Body of pancreas (tissue), 4 donors: ENCODE results near the gene ZNF532. TPM values are rescaled to one million over a fixed set of nuclear protein-coding genes. Genes with fewer than 3 reads are reported as not detected.

Experiments used
- ATAC-seq: fragments of 150-250 bp; one replicate; pipeline ENCODE4 v1.9.1; 2016
- DNase-seq, 4 donors: peaks; one replicate each; pipeline ENCODE4 v3.0.0-alpha.2; 2019
- H3K27ac ChIP-seq, 4 donors: fragments of 200-600 bp; sonication (generic); 1 replicate in 3 of 4; 2 replicates in 1 of 4; pipeline versions ENCODE4 v1.5.1 to v1.6.1; 2016 to 2019; ENCODE audit warnings: mild to moderate bottlenecking in 1 of 4, mixed read lengths in 1 of 4, moderate library complexity in 1 of 4
- H3K27me3 ChIP-seq, 2 donors: fragments of 200-600 bp; sonication (generic); one replicate each; pipeline ENCODE4 v1.6.0; 2016; ENCODE audit warnings: mild to moderate bottlenecking in 1 of 2
- H3K36me3 ChIP-seq, 2 donors: fragments of 200-600 bp; sonication (generic); replicated peaks in 1 of 2; 2 replicates each; pipeline ENCODE4 v1.5.1; 2016; ENCODE audit warnings: low read depth in 2 of 2; ENCODE audit not compliant: insufficient read depth in 1 of 2
- H3K4me1 ChIP-seq: fragments of 200-600 bp; sonication (generic); one replicate; pipeline ENCODE4 v1.6.0; 2016
- H3K4me3 ChIP-seq, 2 donors: fragments of 200-600 bp; sonication (generic); 1 replicate in 1 of 2; 2 replicates in 1 of 2; pipeline ENCODE4 v1.5.1; 2016 to 2019
- H3K9me3 ChIP-seq, 3 donors: fragments of 200-600 bp; sonication (generic); 1 replicate in 2 of 3; 2 replicates in 1 of 3; pipeline ENCODE4 v1.5.1; 2016
- POLR2A ChIP-seq, 3 donors: fragments of 450-650 bp; IDR thresholded peaks; one replicate each; pipeline ENCODE4 v1.6.1; 2016; ENCODE audit warnings: antibody characterized with exemption in 3 of 3, mild to moderate bottlenecking in 2 of 3
- WGBS, 2 donors: methylation state at CpG; one replicate each; pipeline ENCODE4 v1.1.5; 2017; 5-methylcytosine and 5-hydroxymethylcytosine counted together
- intact Hi-C: fragments of 100-400 bp; cut with DNase I; formaldehyde crosslinking; loops from one replicate; pipeline ENCODE4 v1.15.1; 2023
- total RNA-seq, 2 donors: library from RNA; depleted of rRNA; stranded (reverse); fragments of >200 nt; gene quantifications; one replicate each; pipeline ENCODE4 v1.1.0, GENCODE V29; 2016
- TF ChIP-seq, protein P1 (sequence below), 7 experiments: fragments of 450-650 bp in 4 of 7; fragments of 200-600 bp in 3 of 7; sonication (generic) in 3 of 7; IDR thresholded peaks; one replicate each; pipeline ENCODE4 v1.5.1; 2016 to 2019; ENCODE audit warnings: antibody characterized with exemption in 7 of 7

ZNF532 gene
- total RNA-seq, 2 donors from 2014 or later: 12.2 to 52.1 TPM

DNA sequence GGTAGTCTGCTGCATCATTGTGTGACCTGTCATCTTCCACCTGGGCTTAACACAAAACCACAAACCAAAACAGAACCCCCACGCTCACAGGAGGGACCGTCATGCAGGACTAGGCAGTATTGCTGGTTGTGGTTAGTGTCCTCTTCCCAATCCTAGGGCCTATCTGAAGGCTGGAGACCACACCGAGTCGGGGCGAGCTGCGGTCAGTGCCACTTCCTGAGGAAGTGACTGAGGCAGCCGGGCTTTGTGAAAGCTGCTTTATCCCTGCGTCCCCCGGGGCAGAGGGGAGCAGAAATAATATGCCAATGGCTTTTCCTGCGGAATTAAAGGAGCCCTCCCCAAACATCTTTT, 22.9 kb downstream of the ZNF532 start:
- Histone ChIP-seq H3K36me3 (no peaks in the 10 kb centered on the region), H3K27me3 (no peaks in the 10 kb centered on the region), H3K4me3 (no peak overlapping the region), H3K27ac (peak overlapping the region in 2 of 4 donors; percentile 27 to 31), H3K9me3 (no peaks in the 10 kb centered on the region), H3K4me1 (no peaks in the 10 kb centered on the region)
- DNase-seq (peak in 2 of 4 donors; percentile 22 to 68), ATAC-seq (no peak)
- intact Hi-C loops: no loop called here
- TF ChIP-seq POLR2A (IDR thresholded peaks at IDR 0.05): no peak
- TF ChIP-seq, protein P1, sequence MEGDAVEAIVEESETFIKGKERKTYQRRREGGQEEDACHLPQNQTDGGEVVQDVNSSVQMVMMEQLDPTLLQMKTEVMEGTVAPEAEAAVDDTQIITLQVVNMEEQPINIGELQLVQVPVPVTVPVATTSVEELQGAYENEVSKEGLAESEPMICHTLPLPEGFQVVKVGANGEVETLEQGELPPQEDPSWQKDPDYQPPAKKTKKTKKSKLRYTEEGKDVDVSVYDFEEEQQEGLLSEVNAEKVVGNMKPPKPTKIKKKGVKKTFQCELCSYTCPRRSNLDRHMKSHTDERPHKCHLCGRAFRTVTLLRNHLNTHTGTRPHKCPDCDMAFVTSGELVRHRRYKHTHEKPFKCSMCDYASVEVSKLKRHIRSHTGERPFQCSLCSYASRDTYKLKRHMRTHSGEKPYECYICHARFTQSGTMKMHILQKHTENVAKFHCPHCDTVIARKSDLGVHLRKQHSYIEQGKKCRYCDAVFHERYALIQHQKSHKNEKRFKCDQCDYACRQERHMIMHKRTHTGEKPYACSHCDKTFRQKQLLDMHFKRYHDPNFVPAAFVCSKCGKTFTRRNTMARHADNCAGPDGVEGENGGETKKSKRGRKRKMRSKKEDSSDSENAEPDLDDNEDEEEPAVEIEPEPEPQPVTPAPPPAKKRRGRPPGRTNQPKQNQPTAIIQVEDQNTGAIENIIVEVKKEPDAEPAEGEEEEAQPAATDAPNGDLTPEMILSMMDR (IDR thresholded peaks at IDR 0.05): no peak
- 80 to 85% methylated on average over 8 to 10 of the region's 10 CpGs for WGBS, 2 donors

DNA sequence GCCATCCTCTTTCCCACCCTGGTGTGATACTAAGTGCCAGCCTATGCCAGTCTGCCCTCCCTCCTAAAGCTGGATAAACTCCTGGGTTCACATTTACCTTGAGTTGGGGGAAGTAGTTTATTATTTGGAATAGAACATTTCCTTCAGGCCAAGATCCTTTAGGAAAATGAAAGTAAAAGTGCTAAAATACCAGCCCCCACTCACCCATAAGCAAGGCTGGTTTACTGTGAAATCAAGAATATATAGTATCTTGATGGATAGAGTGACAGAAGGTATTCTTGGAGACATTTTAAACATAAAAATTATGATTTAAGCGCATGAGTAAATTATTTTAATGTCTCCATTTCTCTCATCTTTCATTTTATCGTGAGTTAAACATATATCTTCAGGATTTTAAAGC, 27.1 kb downstream of the ZNF532 start:
- intact Hi-C loops: no loop called here
- no peak overlapping the region for H3K4me3 ChIP-seq
- no peak overlapping the region for H3K27ac ChIP-seq

DNA sequence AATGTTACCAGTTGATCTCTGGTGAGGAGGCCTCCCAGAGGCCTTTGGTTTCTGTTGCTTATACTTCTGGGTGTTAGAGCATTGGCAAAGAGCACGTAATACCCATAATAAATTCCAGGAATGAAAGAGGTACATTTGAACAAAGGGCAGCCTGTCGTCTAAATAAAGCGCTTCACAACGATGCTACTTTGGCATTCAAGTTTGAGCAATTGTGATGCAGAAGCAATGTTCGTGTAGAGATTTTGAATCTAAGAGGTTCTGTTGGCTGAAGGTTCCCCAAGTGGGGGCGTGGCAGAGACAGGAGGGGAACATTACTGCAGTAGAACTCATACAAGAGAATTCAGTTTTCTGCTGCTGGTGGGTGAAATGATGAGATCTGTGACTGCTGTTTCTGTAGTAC, 27.8 kb downstream of the ZNF532 start:
- no peaks in the 10 kb centered on the region for H3K27me3 ChIP-seq
- no peak for DNase-seq
- TF ChIP-seq POLR2A (IDR thresholded peaks at IDR 0.05): no peak
- TF ChIP-seq, protein P1 (IDR thresholded peaks at IDR 0.05): no peak
- 83 to 87% methylated on average over 6 of the region's 6 CpGs for WGBS, 2 donors
- intact Hi-C loops: no loop called here
- H3K4me3 ChIP-seq: no peak overlapping the region
- H3K36me3 ChIP-seq: no peaks in the 10 kb centered on the region
- no peak overlapping the region for H3K27ac ChIP-seq
- H3K4me1 ChIP-seq: no peaks in the 10 kb centered on the region
- ATAC-seq: no peak
- H3K9me3 ChIP-seq: no peaks in the 10 kb centered on the region

More for the DNA sequence above, 27.1 kb downstream of the ZNF532 start:
- WGBS, 2 donors: 89 to 92% methylated on average over 2 of the region's 2 CpGs
- H3K9me3 ChIP-seq: no peaks in the 10 kb centered on the region
- H3K4me1 ChIP-seq: no peaks in the 10 kb centered on the region
- DNase-seq (no peak), ATAC-seq (no peak)
- H3K27me3 ChIP-seq: no peaks in the 10 kb centered on the region
- TF ChIP-seq POLR2A (IDR thresholded peaks at IDR 0.05): no peak
- TF ChIP-seq, protein P1 (IDR thresholded peaks at IDR 0.05): no peak
- no peaks in the 10 kb centered on the region for H3K36me3 ChIP-seq

DNA sequence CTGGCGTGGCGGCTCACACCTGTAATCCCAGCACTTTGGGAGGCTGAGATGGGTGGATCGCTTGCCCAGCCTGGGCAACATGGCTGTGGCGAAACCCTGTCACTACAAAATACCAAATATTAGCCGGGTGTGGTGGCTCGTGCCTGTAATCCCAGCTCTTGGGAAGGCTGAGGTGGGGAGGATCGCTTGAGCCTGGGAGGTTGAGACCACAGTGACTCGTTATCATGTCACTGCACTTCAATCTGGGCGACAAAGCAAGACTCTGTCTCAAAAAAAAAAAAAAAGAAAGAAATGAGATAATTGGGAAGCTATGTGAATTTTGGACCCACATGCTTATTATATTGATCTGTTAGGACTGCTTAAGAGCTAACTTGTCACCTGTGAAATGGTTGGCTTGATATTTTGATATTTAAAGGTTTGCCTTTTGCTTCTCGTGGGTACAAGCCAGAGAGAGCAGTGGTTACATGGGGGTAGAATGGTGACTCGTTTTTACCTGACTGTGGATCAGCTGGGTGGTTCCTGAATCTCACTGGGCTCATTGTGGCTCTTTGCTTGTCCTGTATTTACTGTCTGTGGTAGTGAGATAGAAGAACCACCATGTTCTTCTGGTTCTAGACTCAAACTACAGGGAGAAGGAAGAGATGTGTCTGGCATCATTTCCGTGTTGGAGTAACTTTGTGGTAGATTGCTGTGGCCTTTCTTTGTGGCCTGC, 28.9 kb downstream of the ZNF532 start:
- ATAC-seq (no peak), DNase-seq (no peak)
- Histone ChIP-seq H3K4me3 (no peak overlapping the region), H3K36me3 (no peaks in the 10 kb centered on the region), H3K4me1 (no peaks in the 10 kb centered on the region), H3K27me3 (no peaks in the 10 kb centered on the region), H3K27ac (no peak overlapping the region), H3K9me3 (no peaks in the 10 kb centered on the region)
- TF ChIP-seq, protein P1 (IDR thresholded peaks at IDR 0.05): no peak
- no peak for TF ChIP-seq POLR2A (IDR thresholded peaks at IDR 0.05)
- intact Hi-C loops: no loop called here
- whole genome bisulfite sequencing, 2 donors: 81 to 87% methylated on average over 12 of the region's 12 CpGs

DNA sequence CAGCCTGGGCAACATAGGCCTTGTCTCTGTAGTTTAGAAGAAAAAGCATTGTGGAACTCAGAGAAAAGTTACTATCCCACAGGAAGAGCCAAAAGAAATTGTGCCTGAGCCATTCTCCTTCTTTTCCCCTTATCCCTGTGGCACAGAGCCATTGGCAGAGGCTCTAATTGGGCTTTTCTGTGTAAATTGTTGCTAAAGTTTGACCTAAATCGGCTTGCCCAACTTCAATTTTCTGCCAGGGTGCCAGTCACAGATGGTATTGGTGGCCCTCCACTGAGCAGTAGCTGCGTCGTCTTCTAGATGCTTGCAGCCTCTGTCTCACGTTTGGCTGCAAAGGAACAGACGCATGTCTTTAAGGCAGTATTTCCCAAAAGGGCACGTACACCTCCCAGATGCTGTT, 30.3 kb downstream of the ZNF532 start:
- ATAC-seq (no peak), DNase-seq (no peak)
- TF ChIP-seq POLR2A (IDR thresholded peaks at IDR 0.05): no peak
- TF ChIP-seq, protein P1 (IDR thresholded peaks at IDR 0.05): no peak
- intact Hi-C loops: no loop called here
- no peaks in the 10 kb centered on the region for H3K27me3 ChIP-seq
- H3K9me3 ChIP-seq: no peaks in the 10 kb centered on the region
- H3K27ac ChIP-seq: no peak overlapping the region
- 63 to 67% methylated on average over 5 to 6 of the region's 6 CpGs for WGBS, 2 donors
- no peak overlapping the region for H3K4me3 ChIP-seq
- no peaks in the 10 kb centered on the region for H3K36me3 ChIP-seq
- no peaks in the 10 kb centered on the region for H3K4me1 ChIP-seq
